GM18907 (cell line): ENCODE results near the gene PTGIR.
A peak's percentile ranks its signal among the peaks of the same experiment; 100 is the strongest.

Source experiments
- ATAC-seq: cut with Tn5 transposase; IDR thresholded peaks from one replicate; pipeline ENCODE4 v1.9.1; 2021; ENCODE audit warnings: mild to moderate bottlenecking, moderate library complexity; ENCODE audit not compliant: unreplicated experiment

The PTGIR gene

GRCh38 chr19:46601318-46602224 lies 23.3 kb downstream of the PTGIR start, which contains the start of gene CALM3:
Gene CALM3 (plus strand): TSS chr19:46601330. CDS start chr19:46601435, 105 bp downstream.
- ATAC-seq: no peak

- peak; percentile 88 for ATAC-seq
Observed at GRCh38 chr19:46600384-46601317, 24.2 kb downstream of the PTGIR start.

- ATAC-seq: no peak
Observed at GRCh38 chr19:46599716-46600373, 25.0 kb downstream of the PTGIR start.

- ATAC-seq: no peak
Observed at GRCh38 chr19:46598372-46598917, 26.4 kb downstream of the PTGIR start.

- no peak for ATAC-seq
Observed at GRCh38 chr19:46596008-46596407, 28.9 kb downstream of the PTGIR start.

GRCh38 chr19:46591870-46592269 lies 33.0 kb downstream of the PTGIR start:
- no peak for ATAC-seq

- no peak for ATAC-seq
Observed at GRCh38 chr19:46591254-46591653, 33.6 kb downstream of the PTGIR start.

- no peak for ATAC-seq
Observed at GRCh38 chr19:46587861-46588260, 37.0 kb downstream of the PTGIR start.

GRCh38 chr19:46586294-46586693 lies 38.6 kb downstream of the PTGIR start:
- no peak for ATAC-seq

- no peak for ATAC-seq
Observed at GRCh38 chr19:46585539-46585938, 39.4 kb downstream of the PTGIR start.

- no peak for ATAC-seq
Observed at GRCh38 chr19:46580247-46580646, 44.6 kb downstream of the PTGIR start.

GRCh38 chr19:46579361-46579879 lies 45.5 kb downstream of the PTGIR start:
- ATAC-seq: no peak

- no peak for ATAC-seq
Observed at GRCh38 chr19:46578450-46578849, 46.4 kb downstream of the PTGIR start.

GRCh38 chr19:46574533-46574932 lies 50.4 kb downstream of the PTGIR start:
- no peak for ATAC-seq

GRCh38 chr19:46573679-46574498 lies 51.0 kb downstream of the PTGIR start:
- no peak for ATAC-seq

GRCh38 chr19:46571495-46571894 lies 53.4 kb downstream of the PTGIR start:
- ATAC-seq: no peak
